GM18526 (cell line): ENCODE results near the gene MACIR.

Experiments used
- POLR2A ChIP-seq: IDR thresholded peaks from 3 replicates; pipeline ENCODE4 v1.6.1; 2011; ENCODE audit not compliant: insufficient read length; ENCODE audit errors: extremely low read depth

Gene MACIR

GRCh38 chr5:103234239-103234975, 24.2 kb upstream of the MACIR start:
- no peak for TF ChIP-seq POLR2A

GRCh38 chr5:103235891-103236290, 22.7 kb upstream of the MACIR start:
- no peak for TF ChIP-seq POLR2A

- no peak for TF ChIP-seq POLR2A
Measured at GRCh38 chr5:103237778-103238177, 20.8 kb upstream of the MACIR start.

- TF ChIP-seq POLR2A, result no peak
Measured at GRCh38 chr5:103243665-103244064, 14.9 kb upstream of the MACIR start.

- no peak for TF ChIP-seq POLR2A
Measured at GRCh38 chr5:103244398-103244797, 14.2 kb upstream of the MACIR start.

GRCh38 chr5:103245761-103246160, 12.8 kb upstream of the MACIR start:
- no peak for TF ChIP-seq POLR2A

GRCh38 chr5:103247118-103247517, 11.4 kb upstream of the MACIR start:
- no peak for TF ChIP-seq POLR2A

GRCh38 chr5:103249068-103249467, 9.5 kb upstream of the MACIR start:
- no peak for TF ChIP-seq POLR2A

GRCh38 chr5:103254921-103255320, 3.6 kb upstream of the MACIR start:
- TF ChIP-seq POLR2A, result no peak

GRCh38 chr5:103255691-103256090, 2.9 kb upstream of the MACIR start:
- TF ChIP-seq POLR2A, result no peak

- no peak for TF ChIP-seq POLR2A
Measured at GRCh38 chr5:103256178-103256577, 2.4 kb upstream of the MACIR start.

GRCh38 chr5:103258957-103259704, 568 bp downstream of the MACIR start:
- TF ChIP-seq POLR2A, result peak; percentile 46

- no peak for TF ChIP-seq POLR2A
Measured at GRCh38 chr5:103259705-103260355, 1.3 kb downstream of the MACIR start.

GRCh38 chr5:103260951-103261350, 2.4 kb downstream of the MACIR start:
- TF ChIP-seq POLR2A, result no peak

GRCh38 chr5:103262422-103262871, 3.9 kb downstream of the MACIR start:
- TF ChIP-seq POLR2A, result no peak

GRCh38 chr5:103263054-103263453, 4.5 kb downstream of the MACIR start:
- no peak for TF ChIP-seq POLR2A
